SJSA1 (cell line): ENCODE measurements around the gene ADGRV1. TPM values are rescaled to one million over a fixed set of nuclear protein-coding genes. Genes with fewer than 3 reads are reported as not detected.

Experiments
- DNase-seq, 2 experiments: peaks; one replicate each; pipeline ENCODE4 v3.0.0-alpha.2; 2015 to 2020; ENCODE audit warnings: low spot score in 2 of 2, low read depth in 1 of 2
- H3K27ac ChIP-seq: fragments of 250-450 bp; sonication (Bioruptor Pico); 2 replicates; pipeline ENCODE4 v1.5.1; 2020; ENCODE audit warnings: mild to moderate bottlenecking, moderate library complexity
- H3K27me3 ChIP-seq: fragments of 250-450 bp; sonication (Bioruptor Pico); replicated peaks from 2 replicates; pipeline ENCODE4 v1.5.1; 2020; ENCODE audit warnings: mild to moderate bottlenecking, moderate library complexity
- H3K36me3 ChIP-seq: fragments of 250-450 bp; sonication (Bioruptor Pico); 2 replicates; pipeline ENCODE4 v1.5.1; 2020; ENCODE audit warnings: mild to moderate bottlenecking
- H3K4me1 ChIP-seq: fragments of 250-450 bp; sonication (Bioruptor Pico); replicated peaks from 2 replicates; pipeline ENCODE4 v1.6.1; 2021; ENCODE audit warnings: mild to moderate bottlenecking
- H3K4me3 ChIP-seq: fragments of 250-450 bp; sonication (Bioruptor Pico); 2 replicates; pipeline ENCODE4 v1.5.1; 2020; ENCODE audit warnings: mild to moderate bottlenecking
- H3K9me3 ChIP-seq: fragments of 250-450 bp; sonication (Bioruptor Pico); replicated peaks from 2 replicates; pipeline ENCODE4 v1.5.1; 2020; ENCODE audit warnings: mild to moderate bottlenecking
- total RNA-seq: library from RNA; depleted of rRNA; stranded (reverse); fragments of >200 nt; shearing (Covaris generic); gene quantifications from 2 replicates; pipeline ENCODE4 v1.2.3, GENCODE V29; 2014; rRNA removed

ADGRV1 gene
- total RNA-seq, 1 experiment from 2014 or later, result 0.13 TPM

- no peaks in the 10 kb centered on the region for H3K36me3 ChIP-seq
- peaks cover 15% of the 10 kb centered on the region for H3K4me1 ChIP-seq
- DNase-seq, result peak; percentile 67 to 75
- H3K27me3 ChIP-seq, result no peaks in the 10 kb centered on the region
- no peaks in the 10 kb centered on the region for H3K9me3 ChIP-seq
- H3K4me3 ChIP-seq, result no peak overlapping the region
- peak overlapping the region; percentile 69 for H3K27ac ChIP-seq
These were observed 654.1 kb downstream of the ADGRV1 start for GRCh38 chr5:91212714-91213092.

Other genes with a start within 250 kb of the ADGRV1 start
- 23.8 and 75.7 TPM in 2 replicates for gene CETN3, start 149.0 kb upstream of the ADGRV1 start, total RNA-seq
- gene MBLAC2, start 84.0 kb upstream of the ADGRV1 start, total RNA-seq, result 3.1 and 3.3 TPM in 2 replicates
- gene POLR3G, start 83.9 kb upstream of the ADGRV1 start, total RNA-seq, result 2.5 and 5.0 TPM in 2 replicates
- gene LYSMD3, start 29.2 kb upstream of the ADGRV1 start, total RNA-seq, result 12.2 and 20.0 TPM in 2 replicates